OCI-LY7 (cell line): ENCODE data around the gene COL6A3. TPM values are rescaled to one million over a fixed set of nuclear protein-coding genes. Genes with fewer than 3 reads are reported as not detected.

Experiments
- BruUV-seq: library from RNA; stranded (reverse); fragments of 400-500 nt; replicated peaks from 2 replicates; lab custom pipeline; 2021; lab: Mats Ljungman, UMichigan
- CTCF ChIA-PET: fragments of 300-600 bp; sonication (Branson Sonifier 250); formaldehyde crosslinking; loops from one replicate; lab custom pipeline; 2022; ENCODE audit warnings: antibody characterized with exemption; ENCODE audit not compliant: unreplicated experiment; lab: Charles Lee
- POLR2A ChIA-PET: fragments of 300-600 bp; sonication (Branson Sonifier 250); formaldehyde crosslinking; loops from one replicate; lab custom pipeline; 2022; ENCODE audit warnings: antibody characterized with exemption; lab: Charles Lee
- DNase-seq: peaks from one replicate; pipeline ENCODE4 v3.0.0-alpha.2; 2015; ENCODE audit warnings: low spot score
- H2AFZ ChIP-seq: fragments of 200-600 bp; sonication (generic), shearing (Covaris generic); 2 replicates; pipeline ENCODE4 v1.6.1; 2014; ENCODE audit warnings: mild to moderate bottlenecking, antibody characterized with exemption, low read length, moderate library complexity
- H3K27ac ChIP-seq: fragments of 200-600 bp; sonication (generic); 2 replicates; pipeline ENCODE4 v1.5.1; 2014; ENCODE audit warnings: mixed run types, low read depth, mild to moderate bottlenecking, moderate library complexity, low read length, inconsistent platforms; ENCODE audit not compliant: poor library complexity, severe bottlenecking
- H3K36me3 ChIP-seq: fragments of 200-600 bp; sonication (generic); 2 replicates; pipeline ENCODE4 v1.6.1; 2014; ENCODE audit warnings: mild to moderate bottlenecking, antibody characterized with exemption, low read length, moderate library complexity, mixed read lengths; ENCODE audit not compliant: insufficient read depth
- H3K4me1 ChIP-seq: fragments of 200-600 bp; sonication (generic); 2 replicates; pipeline ENCODE4 v1.5.1; 2014; ENCODE audit warnings: mild to moderate bottlenecking, low read length; ENCODE audit not compliant: insufficient read depth, poor library complexity, severe bottlenecking
- H3K4me2 ChIP-seq: fragments of 200-600 bp; sonication (generic); 2 replicates; pipeline ENCODE4 v1.6.1; 2014; ENCODE audit warnings: mild to moderate bottlenecking, low read length
- H3K4me3 ChIP-seq: fragments of 200-600 bp; sonication (generic); 2 replicates; pipeline ENCODE4 v1.5.1; 2014; ENCODE audit warnings: mild to moderate bottlenecking, low read depth, low read length; ENCODE audit not compliant: poor library complexity, severe bottlenecking
- H3K79me2 ChIP-seq: fragments of 200-600 bp; sonication (generic); 2 replicates; pipeline ENCODE4 v1.6.1; 2016; ENCODE audit warnings: low read depth, mild to moderate bottlenecking, low read length, moderate library complexity, mixed read lengths; ENCODE audit not compliant: insufficient read depth
- H3K9me2 ChIP-seq: fragments of 200-600 bp; sonication (generic); 2 replicates; pipeline ENCODE4 v1.6.1; 2016; ENCODE audit warnings: mild to moderate bottlenecking, low read length, mixed read lengths; ENCODE audit not compliant: insufficient read depth
- H3K9me3 ChIP-seq: fragments of 200-600 bp; sonication (generic); 2 replicates; pipeline ENCODE4 v1.6.1; 2014; ENCODE audit warnings: mild to moderate bottlenecking, mixed run types, low read length, mixed read lengths
- H4K20me1 ChIP-seq: fragments of 200-600 bp; sonication (generic); 2 replicates; pipeline ENCODE4 v1.6.1; 2014; ENCODE audit warnings: mild to moderate bottlenecking, antibody characterized with exemption, low read length, moderate library complexity, mixed read lengths; ENCODE audit not compliant: insufficient read depth
- CTCF ChIP-seq: fragments of 200-600 bp; sonication (generic); conservative IDR thresholded peaks from 2 replicates; pipeline ENCODE4 v1.5.1; 2014; ENCODE audit warnings: mild to moderate bottlenecking, antibody characterized with exemption, low read length, moderate library complexity, mixed read lengths
- EZH2phosphoT487 ChIP-seq: fragments of 200-600 bp; sonication (generic); IDR thresholded peaks from 2 replicates; pipeline ENCODE4 v1.6.1; 2018; ENCODE audit warnings: low read depth, borderline replicate concordance, mild to moderate bottlenecking, mixed run types, antibody characterized with exemption, low read length, moderate library complexity, mixed read lengths
- intact Hi-C: fragments of 100-400 bp; cut with micrococcal nuclease; formaldehyde crosslinking; loops from one replicate; pipeline ENCODE4 v1.10.0; 2022; ENCODE audit not compliant: unreplicated experiment
- total RNA-seq, 2 experiments: library from RNA; depleted of rRNA in 1 of 2; stranded (reverse); fragments of >200 nt in 1 of 2; shearing (Covaris generic) in 1 of 2; gene quantifications; 2 replicates each; pipeline ENCODE4 v1.2.3, GENCODE V29; 2014 to 2022

Gene COL6A3
- total RNA-seq, 2 experiments from 2014 or later = not detected

- no TSS peak for BruUV-seq
- no peak overlapping the region for H2AFZ ChIP-seq
- ChIA-PET POLR2A (no interaction called here), CTCF (no interaction called here)
- H4K20me1 ChIP-seq = no peaks in the 10 kb centered on the region
- no peak overlapping the region for H3K4me2 ChIP-seq
- intact Hi-C loops = no loop called here
- no peak overlapping the region for H3K4me3 ChIP-seq
- no peaks in the 10 kb centered on the region for H3K9me2 ChIP-seq
- DNase-seq = no peak
- H3K79me2 ChIP-seq = no peaks in the 10 kb centered on the region
- H3K4me1 ChIP-seq = no peaks in the 10 kb centered on the region
- H3K9me3 ChIP-seq = no peaks in the 10 kb centered on the region
- TF ChIP-seq CTCF (no peak), EZH2phosphoT487 (no peak)
- H3K27ac ChIP-seq = no peak overlapping the region
- H3K36me3 ChIP-seq = no peaks in the 10 kb centered on the region
Measured at GRCh38 chr2:237309011-237309410, 105.0 kb downstream of the COL6A3 start.

- intact Hi-C loops = no loop called here
- Histone ChIP-seq H3K4me3 (no peak overlapping the region), H3K4me2 (no peak overlapping the region), H3K4me1 (no peaks in the 10 kb centered on the region), H3K9me3 (no peaks in the 10 kb centered on the region), H3K79me2 (no peaks in the 10 kb centered on the region), H3K36me3 (no peaks in the 10 kb centered on the region), H4K20me1 (no peaks in the 10 kb centered on the region), H3K9me2 (no peaks in the 10 kb centered on the region), H2AFZ (no peak overlapping the region), H3K27ac (no peak overlapping the region)
- TF ChIP-seq CTCF (no peak), EZH2phosphoT487 (no peak)
- DNase-seq = no peak
- ChIA-PET POLR2A (no interaction called here), CTCF (no interaction called here)
- no TSS peak for BruUV-seq
Measured at GRCh38 chr2:237307474-237307873, 106.5 kb downstream of the COL6A3 start.

GRCh38 chr2:237306787-237307170 lies 107.2 kb downstream of the COL6A3 start:
- Histone ChIP-seq H3K9me2 (no peaks in the 10 kb centered on the region), H3K27ac (no peak overlapping the region), H4K20me1 (no peaks in the 10 kb centered on the region), H3K4me3 (no peak overlapping the region), H3K4me1 (no peaks in the 10 kb centered on the region), H3K36me3 (no peaks in the 10 kb centered on the region), H3K4me2 (no peak overlapping the region), H2AFZ (no peak overlapping the region), H3K9me3 (no peaks in the 10 kb centered on the region), H3K79me2 (no peaks in the 10 kb centered on the region)
- DNase-seq = no peak
- intact Hi-C loops = no loop called here
- BruUV-seq = no TSS peak
- ChIA-PET CTCF (no interaction called here), POLR2A (no interaction called here)
- TF ChIP-seq EZH2phosphoT487 = no peak
- no peak for TF ChIP-seq CTCF
